ENCODE data around the gene NFU1. TPM values are rescaled to one million over a fixed set of nuclear protein-coding genes. Genes with fewer than 3 reads are reported as not detected.

Gene NFU1
- total and polyA plus RNA-seq, 2 of the 13 experiments (the other 11 are each of a cell fraction or from before 2014, with no cell fraction given) = 39.1 to 84.0 TPM

DNA sequence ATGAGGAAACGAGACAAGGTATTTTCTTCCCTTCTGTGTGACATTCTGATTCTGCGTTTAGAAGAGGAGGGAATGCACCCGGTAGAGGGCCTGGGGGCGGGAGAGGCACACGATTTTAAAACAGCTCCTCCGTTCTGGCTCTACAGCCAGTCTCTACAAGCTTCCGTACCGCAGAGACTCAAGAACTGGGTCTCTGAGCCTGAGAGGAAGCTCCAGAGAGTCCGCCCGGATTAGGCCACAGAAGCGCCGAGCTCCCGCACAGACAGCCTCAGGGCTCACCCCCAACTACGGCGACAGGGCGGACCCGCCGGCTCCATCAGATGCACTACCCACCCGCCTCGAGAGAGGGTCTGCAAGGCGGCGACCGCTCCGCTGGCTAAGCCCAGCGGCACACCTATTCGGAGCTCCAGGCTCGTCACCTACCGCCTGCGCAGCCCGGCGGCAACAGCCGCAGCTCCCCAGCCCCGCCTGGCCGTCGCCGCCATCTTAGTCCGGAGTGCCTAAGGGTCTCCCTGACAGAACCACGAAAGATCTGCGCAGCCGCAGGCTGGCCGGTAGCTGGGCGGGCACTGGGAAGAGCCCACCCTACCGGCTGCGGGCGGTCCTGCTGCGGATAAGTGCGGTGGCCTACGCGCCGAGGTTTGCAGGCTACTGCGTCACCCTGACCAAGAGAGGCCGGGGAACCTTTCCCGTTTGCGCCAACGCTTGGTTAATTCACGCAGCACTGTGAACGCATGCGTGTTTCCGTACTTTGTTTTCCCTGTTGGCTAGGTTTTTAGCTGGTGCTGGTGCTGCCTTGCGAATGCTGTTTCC lies at the start of gene NFU1 (continued):
- TF ChIP-seq CCAR2 (optimal IDR thresholded peaks at IDR 0.05; ENCODE audit: low read depth, low read length) = no peak
- peak; percentile 56; the same call in 1 of the 2 replicates for TF ChIP-seq ZNF354B (CRISPR knock-in tag; IDR thresholded peaks at IDR 0.05)
- TF ChIP-seq PHF21A (CRISPR knock-in tag; IDR thresholded peaks at IDR 0.05) = no peak; the same call in 1 of the 2 replicates
- TF ChIP-seq, protein P1, sequence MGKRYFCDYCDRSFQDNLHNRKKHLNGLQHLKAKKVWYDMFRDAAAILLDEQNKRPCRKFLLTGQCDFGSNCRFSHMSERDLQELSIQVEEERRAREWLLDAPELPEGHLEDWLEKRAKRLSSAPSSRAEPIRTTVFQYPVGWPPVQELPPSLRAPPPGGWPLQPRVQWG (CRISPR knock-in tag; IDR thresholded peaks at IDR 0.05; ENCODE audit: borderline replicate concordance, low read depth) = no peak
- TF ChIP-seq ISL2 (CRISPR knock-in tag; IDR thresholded peaks at IDR 0.05) = peak; percentile 70; the same call in 1 of the 2 replicates
- TF ChIP-seq FOXK2 (IDR thresholded peaks at IDR 0.05) = no peak; the same call in 1 of the 2 replicates
- TF ChIP-seq ZNF143 (CRISPR knock-in tag; IDR thresholded peaks at IDR 0.05) = peak; percentile 69
- TF ChIP-seq ZNF562 (CRISPR knock-in tag; IDR thresholded peaks at IDR 0.05; ENCODE audit: borderline replicate concordance) = no peak
- TF ChIP-seq, protein P2, sequence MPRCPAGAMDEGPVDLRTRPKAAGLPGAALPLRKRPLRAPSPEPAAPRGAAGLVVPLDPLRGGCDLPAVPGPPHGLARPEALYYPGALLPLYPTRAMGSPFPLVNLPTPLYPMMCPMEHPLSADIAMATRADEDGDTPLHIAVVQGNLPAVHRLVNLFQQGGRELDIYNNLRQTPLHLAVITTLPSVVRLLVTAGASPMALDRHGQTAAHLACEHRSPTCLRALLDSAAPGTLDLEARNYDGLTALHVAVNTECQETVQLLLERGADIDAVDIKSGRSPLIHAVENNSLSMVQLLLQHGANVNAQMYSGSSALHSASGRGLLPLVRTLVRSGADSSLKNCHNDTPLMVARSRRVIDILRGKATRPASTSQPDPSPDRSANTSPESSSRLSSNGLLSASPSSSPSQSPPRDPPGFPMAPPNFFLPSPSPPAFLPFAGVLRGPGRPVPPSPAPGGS (CRISPR knock-in tag; IDR thresholded peaks at IDR 0.05) = peak; percentile 83; the same call in 1 of the 2 replicates
- no peak for TF ChIP-seq ZNF326 (CRISPR knock-in tag; IDR thresholded peaks at IDR 0.05; ENCODE audit: borderline replicate concordance)
- TF ChIP-seq ZNF367 (CRISPR knock-in tag; IDR thresholded peaks at IDR 0.05; ENCODE audit: borderline replicate concordance) = no peak
- TF ChIP-seq SP1 (IDR thresholded peaks at IDR 0.05) = no peak
- peak; percentile 67 for TF ChIP-seq SP1 (CRISPR knock-in tag; IDR thresholded peaks at IDR 0.05)
- TF ChIP-seq, protein P3, sequence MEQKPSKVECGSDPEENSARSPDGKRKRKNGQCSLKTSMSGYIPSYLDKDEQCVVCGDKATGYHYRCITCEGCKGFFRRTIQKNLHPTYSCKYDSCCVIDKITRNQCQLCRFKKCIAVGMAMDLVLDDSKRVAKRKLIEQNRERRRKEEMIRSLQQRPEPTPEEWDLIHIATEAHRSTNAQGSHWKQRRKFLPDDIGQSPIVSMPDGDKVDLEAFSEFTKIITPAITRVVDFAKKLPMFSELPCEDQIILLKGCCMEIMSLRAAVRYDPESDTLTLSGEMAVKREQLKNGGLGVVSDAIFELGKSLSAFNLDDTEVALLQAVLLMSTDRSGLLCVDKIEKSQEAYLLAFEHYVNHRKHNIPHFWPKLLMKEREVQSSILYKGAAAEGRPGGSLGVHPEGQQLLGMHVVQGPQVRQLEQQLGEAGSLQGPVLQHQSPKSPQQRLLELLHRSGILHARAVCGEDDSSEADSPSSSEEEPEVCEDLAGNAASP (CRISPR knock-in tag; IDR thresholded peaks at IDR 0.05; ENCODE audit: borderline replicate concordance) = no peak
- peak; percentile 96 for TF ChIP-seq ZNF839 (CRISPR knock-in tag; IDR thresholded peaks at IDR 0.05; ENCODE audit: borderline replicate concordance)
- TF ChIP-seq, protein P4, sequence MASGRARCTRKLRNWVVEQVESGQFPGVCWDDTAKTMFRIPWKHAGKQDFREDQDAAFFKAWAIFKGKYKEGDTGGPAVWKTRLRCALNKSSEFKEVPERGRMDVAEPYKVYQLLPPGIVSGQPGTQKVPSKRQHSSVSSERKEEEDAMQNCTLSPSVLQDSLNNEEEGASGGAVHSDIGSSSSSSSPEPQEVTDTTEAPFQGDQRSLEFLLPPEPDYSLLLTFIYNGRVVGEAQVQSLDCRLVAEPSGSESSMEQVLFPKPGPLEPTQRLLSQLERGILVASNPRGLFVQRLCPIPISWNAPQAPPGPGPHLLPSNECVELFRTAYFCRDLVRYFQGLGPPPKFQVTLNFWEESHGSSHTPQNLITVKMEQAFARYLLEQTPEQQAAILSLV (CRISPR knock-in tag; IDR thresholded peaks at IDR 0.05; ENCODE audit: borderline replicate concordance) = peak; percentile 57; the same call in 1 of the 2 replicates
- TF ChIP-seq NFE2L1 (CRISPR knock-in tag; IDR thresholded peaks at IDR 0.05; ENCODE audit: borderline replicate concordance) = peak; percentile 80
- TF ChIP-seq IKZF4 (CRISPR knock-in tag; IDR thresholded peaks at IDR 0.05; ENCODE audit: borderline replicate concordance, low read depth, not compliant biosample characterization) = no peak
- no peak; the same call in 1 of the 2 replicates for TF ChIP-seq HNF4A (CRISPR knock-in tag; IDR thresholded peaks at IDR 0.05)
- TF ChIP-seq, protein P5, sequence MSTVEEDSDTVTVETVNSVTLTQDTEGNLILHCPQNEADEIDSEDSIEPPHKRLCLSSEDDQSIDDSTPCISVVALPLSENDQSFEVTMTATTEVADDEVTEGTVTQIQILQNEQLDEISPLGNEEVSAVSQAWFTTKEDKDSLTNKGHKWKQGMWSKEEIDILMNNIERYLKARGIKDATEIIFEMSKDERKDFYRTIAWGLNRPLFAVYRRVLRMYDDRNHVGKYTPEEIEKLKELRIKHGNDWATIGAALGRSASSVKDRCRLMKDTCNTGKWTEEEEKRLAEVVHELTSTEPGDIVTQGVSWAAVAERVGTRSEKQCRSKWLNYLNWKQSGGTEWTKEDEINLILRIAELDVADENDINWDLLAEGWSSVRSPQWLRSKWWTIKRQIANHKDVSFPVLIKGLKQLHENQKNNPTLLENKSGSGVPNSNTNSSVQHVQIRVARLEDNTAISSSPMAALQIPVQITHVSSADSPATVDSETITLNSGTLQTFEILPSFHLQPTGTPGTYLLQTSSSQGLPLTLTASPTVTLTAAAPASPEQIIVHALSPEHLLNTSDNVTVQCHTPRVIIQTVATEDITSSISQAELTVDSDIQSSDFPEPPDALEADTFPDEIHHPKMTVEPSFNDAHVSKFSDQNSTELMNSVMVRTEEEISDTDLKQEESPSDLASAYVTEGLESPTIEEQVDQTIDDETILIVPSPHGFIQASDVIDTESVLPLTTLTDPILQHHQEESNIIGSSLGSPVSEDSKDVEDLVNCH (CRISPR knock-in tag; IDR thresholded peaks at IDR 0.05) = 0 out of 2 replicates have a peak, but pooled peaks have one; percentile 29
- no peak for TF ChIP-seq HOXA7 (CRISPR knock-in tag; IDR thresholded peaks at IDR 0.05)
- TF ChIP-seq ZNF20 (CRISPR knock-in tag; IDR thresholded peaks at IDR 0.05) = no peak
- 0 out of 2 replicates have a peak, but pooled peaks have one; percentile 25 for TF ChIP-seq SP140L (CRISPR knock-in tag; IDR thresholded peaks at IDR 0.05; ENCODE audit: borderline replicate concordance)

All from HepG2 (cell line).